ENCODE results near the gene ZNF823. TPM values are rescaled to one million over a fixed set of nuclear protein-coding genes. Genes with fewer than 3 reads are reported as not detected.
A peak's percentile ranks its signal among the peaks of the same experiment; 100 is the strongest.

The ZNF823 gene
- total RNA-seq: 1 to 10 TPM; 3.5 to 5.9 TPM

- H3K9me3 ChIP-seq: no peaks in the 10 kb centered on the region
- no peaks in the 10 kb centered on the region for H3K36me3 ChIP-seq
- H3K4me3 ChIP-seq: peak within 1 kb of the TSS; percentile 88 to 90
- peak within 1 kb of the TSS; percentile 87 for H3K27ac ChIP-seq
- H3K4me1 ChIP-seq (replicated peaks): peaks cover 4% of the 10 kb centered on the region
- no peak for TF ChIP-seq CTCF (IDR thresholded peaks at IDR 0.05)
- TF ChIP-seq POLR2A (IDR thresholded peaks at IDR 0.05): peak; percentile 92
- peak; percentile 97 for TF ChIP-seq POLR2AphosphoS5 (IDR thresholded peaks at IDR 0.05)
- DNase-seq (ENCODE audit: low spot score): peak; percentile 100
- intact Hi-C loops (cut with DNase I): no loop called here
- no peaks in the 10 kb centered on the region for H3K27me3 ChIP-seq (replicated peaks; ENCODE audit: insufficient read depth)
- WGBS: under 1% methylated on average over 34 of the region's 35 CpGs
Measured at GRCh38 chr19:11738746-11739620, at the start of gene ZNF823. Gene ZNF823, minus strand, starts transcription at chr19:11738946. Its CDS starts 127 bp downstream, at chr19:11738819.

- H3K9me3 ChIP-seq: no peaks in the 10 kb centered on the region
- no peaks in the 10 kb centered on the region for H3K36me3 ChIP-seq
- no peak for TF ChIP-seq POLR2A (IDR thresholded peaks at IDR 0.05)
- no peaks in the 10 kb centered on the region for H3K4me1 ChIP-seq (replicated peaks)
- DNase-seq (ENCODE audit: low spot score): no peak
- H3K4me3 ChIP-seq: no peak overlapping the region
- WGBS: 69% methylated on average over 3 of the region's 3 CpGs
- H3K27me3 ChIP-seq (replicated peaks; ENCODE audit: insufficient read depth): no peaks in the 10 kb centered on the region
- intact Hi-C loops (cut with DNase I): no loop called here
- no peak overlapping the region for H3K27ac ChIP-seq
Measured at GRCh38 chr19:11787536-11787935, 48.8 kb upstream of the ZNF823 start.

- no peak overlapping the region for H3K27ac ChIP-seq
- H3K27me3 ChIP-seq (replicated peaks; ENCODE audit: insufficient read depth): no peaks in the 10 kb centered on the region
- H3K4me1 ChIP-seq (replicated peaks): no peaks in the 10 kb centered on the region
- peaks cover 13 to 15% of the 10 kb centered on the region in 2 donors for H3K36me3 ChIP-seq
- H3K4me3 ChIP-seq: no peak overlapping the region
- 100% methylated on average over 3 of the region's 3 CpGs for whole genome bisulfite sequencing
- H3K9me3 ChIP-seq: peaks cover 13% of the 10 kb centered on the region
- no peak for DNase-seq (ENCODE audit: low spot score)
- TF ChIP-seq POLR2AphosphoS5 (IDR thresholded peaks at IDR 0.05): no peak
- TF ChIP-seq CTCF (IDR thresholded peaks at IDR 0.05): no peak
- TF ChIP-seq POLR2A (IDR thresholded peaks at IDR 0.05): no peak
- intact Hi-C loops (cut with DNase I): no loop called here
Measured at GRCh38 chr19:11784356-11784755, 45.6 kb upstream of the ZNF823 start.

GRCh38 chr19:11783767-11784166 is 45.0 kb upstream of the ZNF823 start:
- no peak for DNase-seq (ENCODE audit: low spot score)
- no peaks in the 10 kb centered on the region for H3K27me3 ChIP-seq (replicated peaks; ENCODE audit: insufficient read depth)
- no peak overlapping the region for H3K4me3 ChIP-seq
- H3K36me3 ChIP-seq: peaks cover 15 to 16% of the 10 kb centered on the region in 2 donors
- TF ChIP-seq POLR2AphosphoS5 (IDR thresholded peaks at IDR 0.05) (no peak), POLR2A (IDR thresholded peaks at IDR 0.05) (no peak), CTCF (IDR thresholded peaks at IDR 0.05) (no peak)
- no peak overlapping the region for H3K27ac ChIP-seq
- 100% methylated on average over 1 of the region's 1 CpG for WGBS
- no peaks in the 10 kb centered on the region for H3K4me1 ChIP-seq (replicated peaks)
- peaks cover 13% of the 10 kb centered on the region for H3K9me3 ChIP-seq
- intact Hi-C loops (cut with DNase I): no loop called here

GRCh38 chr19:11781295-11782057 is 42.7 kb upstream of the ZNF823 start:
- H3K36me3 ChIP-seq: peaks cover 20 to 21% of the 10 kb centered on the region in 2 donors

More at GRCh38 chr19:11781295-11782057, 42.7 kb upstream of the ZNF823 start:
- DNase-seq (ENCODE audit: low spot score): no peak
- Histone ChIP-seq H3K27ac (no peak overlapping the region), H3K4me1 (replicated peaks) (no peaks in the 10 kb centered on the region), H3K9me3 (peaks cover 13% of the 10 kb centered on the region), H3K4me3 (no peak overlapping the region), H3K27me3 (replicated peaks; ENCODE audit: insufficient read depth) (no peaks in the 10 kb centered on the region)
- TF ChIP-seq CTCF (IDR thresholded peaks at IDR 0.05): no peak
- TF ChIP-seq POLR2A (IDR thresholded peaks at IDR 0.05): no peak
- no peak for TF ChIP-seq POLR2AphosphoS5 (IDR thresholded peaks at IDR 0.05)
- intact Hi-C loops (cut with DNase I): no loop called here
- WGBS: 94% methylated on average over 5 of the region's 5 CpGs
